Measurements from ENCODE around the gene GPRC5D.

The GPRC5D gene

DNA sequence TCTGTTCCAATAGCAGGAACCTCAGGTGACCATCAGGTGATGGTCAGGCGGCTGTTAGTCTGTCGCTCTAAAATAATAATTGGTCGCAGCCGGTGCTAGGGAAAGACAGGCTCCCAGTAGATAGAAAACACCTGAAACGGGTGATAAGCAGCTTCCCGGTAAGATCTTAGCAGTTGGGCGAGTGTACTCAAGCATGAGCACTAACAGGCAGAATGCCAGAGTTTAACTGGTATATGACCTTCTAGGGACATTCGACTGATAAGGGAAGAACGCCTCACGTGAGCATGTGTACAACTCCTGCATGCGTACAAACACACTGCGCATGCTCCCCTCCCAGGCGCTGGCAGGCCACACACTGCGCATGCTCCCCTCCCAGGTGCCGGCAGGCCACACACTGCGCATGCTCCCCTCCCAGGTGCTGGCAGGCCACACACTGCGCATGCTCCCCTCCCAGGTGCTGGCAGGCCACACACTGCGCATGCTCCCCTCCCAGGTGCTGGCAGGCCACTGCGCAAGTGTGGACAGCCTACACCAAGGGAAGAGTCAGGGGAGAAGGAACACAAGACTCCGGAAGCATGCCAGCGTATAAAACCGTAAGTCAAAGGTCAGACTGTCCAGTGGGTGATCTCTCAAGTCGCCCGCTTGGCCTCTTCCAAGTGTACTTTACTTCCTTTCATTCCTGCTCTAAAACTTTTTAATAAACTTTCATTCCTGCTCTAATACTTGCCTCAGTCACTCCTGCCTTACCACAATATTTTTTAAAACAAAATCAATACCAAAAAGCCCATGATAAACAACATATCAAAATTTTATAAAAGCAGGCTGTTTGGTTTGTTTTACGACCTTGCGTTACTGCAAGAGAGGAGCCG, 24.5 kb downstream of the GPRC5D start:
- H3K27ac ChIP-seq = peak overlapping the region; percentile 75
- no peak for TF ChIP-seq ZFX (IDR thresholded peaks at IDR 0.05; ENCODE audit: borderline replicate concordance)
- TF ChIP-seq, protein P1, sequence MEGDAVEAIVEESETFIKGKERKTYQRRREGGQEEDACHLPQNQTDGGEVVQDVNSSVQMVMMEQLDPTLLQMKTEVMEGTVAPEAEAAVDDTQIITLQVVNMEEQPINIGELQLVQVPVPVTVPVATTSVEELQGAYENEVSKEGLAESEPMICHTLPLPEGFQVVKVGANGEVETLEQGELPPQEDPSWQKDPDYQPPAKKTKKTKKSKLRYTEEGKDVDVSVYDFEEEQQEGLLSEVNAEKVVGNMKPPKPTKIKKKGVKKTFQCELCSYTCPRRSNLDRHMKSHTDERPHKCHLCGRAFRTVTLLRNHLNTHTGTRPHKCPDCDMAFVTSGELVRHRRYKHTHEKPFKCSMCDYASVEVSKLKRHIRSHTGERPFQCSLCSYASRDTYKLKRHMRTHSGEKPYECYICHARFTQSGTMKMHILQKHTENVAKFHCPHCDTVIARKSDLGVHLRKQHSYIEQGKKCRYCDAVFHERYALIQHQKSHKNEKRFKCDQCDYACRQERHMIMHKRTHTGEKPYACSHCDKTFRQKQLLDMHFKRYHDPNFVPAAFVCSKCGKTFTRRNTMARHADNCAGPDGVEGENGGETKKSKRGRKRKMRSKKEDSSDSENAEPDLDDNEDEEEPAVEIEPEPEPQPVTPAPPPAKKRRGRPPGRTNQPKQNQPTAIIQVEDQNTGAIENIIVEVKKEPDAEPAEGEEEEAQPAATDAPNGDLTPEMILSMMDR (IDR thresholded peaks at IDR 0.05) = no peak

DNA sequence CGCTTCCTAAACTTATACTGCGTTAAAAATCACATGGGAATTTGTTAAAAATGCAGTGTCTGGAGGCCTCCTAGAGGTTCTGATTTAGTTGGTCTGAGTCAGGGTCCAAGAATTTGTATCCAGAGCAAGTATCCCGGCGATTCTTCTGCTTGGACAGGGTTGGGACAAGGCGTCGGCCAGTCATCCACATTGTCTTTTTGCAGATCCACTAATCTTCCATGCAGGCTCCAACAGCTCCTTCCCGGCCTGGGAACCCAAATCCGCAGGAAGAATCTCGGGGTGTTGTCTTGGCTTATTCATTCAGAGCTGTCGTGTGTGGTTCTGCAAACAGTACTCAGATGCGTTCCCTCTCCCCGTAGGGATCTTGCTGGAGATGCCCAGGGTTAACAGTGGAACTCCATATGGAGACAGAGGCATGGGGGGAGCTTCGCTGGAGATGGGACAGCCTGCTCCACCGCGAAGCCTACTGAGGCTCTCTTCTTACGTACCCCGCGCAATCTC, 25.3 kb downstream of the GPRC5D start:
- peak overlapping the region; percentile 75 for H3K27ac ChIP-seq
- TF ChIP-seq, protein P1 (IDR thresholded peaks at IDR 0.05) = no peak
- no peak for TF ChIP-seq ZFX (IDR thresholded peaks at IDR 0.05; ENCODE audit: borderline replicate concordance)

DNA sequence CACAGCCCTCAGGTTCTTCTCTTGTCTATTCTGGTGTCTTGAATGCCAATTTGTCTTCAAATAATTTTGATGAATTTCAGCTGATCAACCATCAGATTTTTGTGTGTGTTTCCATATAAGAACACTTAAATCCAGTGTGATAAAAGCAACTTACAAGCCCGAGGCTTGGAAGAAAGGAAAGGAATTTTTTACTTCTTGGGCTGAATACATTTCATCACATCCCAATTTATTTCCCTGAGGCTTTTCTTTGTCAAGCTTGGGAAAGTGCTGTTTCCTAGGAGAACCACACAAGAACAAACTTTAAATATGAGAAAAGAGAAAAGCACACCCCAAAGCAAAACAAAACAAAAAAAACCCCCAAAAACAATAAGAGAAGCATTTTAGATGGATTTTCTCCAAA, 26.6 kb downstream of the GPRC5D start:
- TF ChIP-seq, protein P1 (IDR thresholded peaks at IDR 0.05) = no peak
- no peak for TF ChIP-seq ZFX (IDR thresholded peaks at IDR 0.05; ENCODE audit: borderline replicate concordance)
- H3K27ac ChIP-seq = no peak overlapping the region

DNA sequence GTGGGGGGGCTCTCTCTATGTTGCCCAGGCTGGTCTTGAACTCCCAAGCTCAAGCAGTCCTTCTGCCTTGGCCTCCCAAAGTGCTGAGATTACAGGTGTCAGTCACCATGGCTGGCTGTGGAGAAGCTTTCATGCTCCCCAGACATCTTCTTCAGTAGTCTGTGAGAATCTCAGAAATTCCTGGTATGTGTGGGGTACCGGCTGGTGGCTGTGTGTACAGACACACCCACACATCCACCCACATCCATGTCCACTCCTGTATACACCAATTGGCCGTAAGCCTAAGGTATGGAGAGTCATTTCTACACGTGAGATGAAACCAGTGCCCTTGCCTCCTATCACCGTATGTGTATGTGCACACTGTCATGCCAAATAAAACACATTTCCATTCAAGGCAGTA, 27.8 kb downstream of the GPRC5D start:
- no peak overlapping the region for H3K27ac ChIP-seq
- TF ChIP-seq ZFX (IDR thresholded peaks at IDR 0.05; ENCODE audit: borderline replicate concordance) = no peak
- TF ChIP-seq, protein P1 (IDR thresholded peaks at IDR 0.05) = no peak

DNA sequence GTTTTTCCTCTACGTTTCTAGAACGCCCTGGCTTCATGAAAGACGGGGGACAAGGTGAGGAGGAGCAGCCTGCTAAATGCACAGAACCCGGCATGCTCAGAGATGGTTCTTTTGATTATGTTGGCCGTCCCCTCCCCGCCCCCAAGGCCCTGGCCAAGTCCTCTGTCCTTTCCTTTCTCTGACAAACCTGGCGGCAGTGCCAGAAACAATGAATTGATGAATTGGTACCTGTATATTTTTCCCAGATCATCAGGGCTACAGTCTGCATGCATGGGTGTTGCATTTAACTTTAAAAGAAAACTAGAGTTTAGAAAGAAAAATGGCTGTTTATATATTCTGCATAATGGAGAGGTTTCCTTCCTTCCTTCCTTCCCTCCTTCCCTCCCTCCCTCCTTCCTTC, 29.0 kb downstream of the GPRC5D start:
- H3K27ac ChIP-seq = no peak overlapping the region
- no peak for TF ChIP-seq ZFX (IDR thresholded peaks at IDR 0.05; ENCODE audit: borderline replicate concordance)

DNA sequence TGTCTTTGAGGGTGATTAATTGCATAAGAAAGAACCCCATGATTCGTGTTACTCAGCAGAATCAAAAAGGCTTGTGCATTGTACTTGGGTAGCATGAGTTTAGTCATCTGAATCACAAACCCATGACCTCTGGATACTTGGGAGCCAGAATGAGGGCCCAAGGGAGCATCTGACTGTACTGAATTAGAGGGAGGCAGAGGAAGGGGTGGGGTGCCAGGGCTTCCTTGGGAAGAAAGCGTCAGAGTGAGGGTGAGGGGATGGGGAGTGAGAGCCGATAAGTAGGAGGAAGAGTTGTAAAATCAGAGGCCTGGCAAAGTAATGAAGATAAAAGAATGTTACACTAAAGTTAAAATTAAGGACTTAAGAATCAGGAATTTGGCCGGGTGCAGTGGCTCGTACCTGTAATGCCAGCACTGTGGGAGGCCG, 29.8 kb downstream of the GPRC5D start:
- TF ChIP-seq ZFX (IDR thresholded peaks at IDR 0.05; ENCODE audit: borderline replicate concordance) = no peak
- TF ChIP-seq, protein P1 (IDR thresholded peaks at IDR 0.05) = no peak
- H3K27ac ChIP-seq = no peak overlapping the region

DNA sequence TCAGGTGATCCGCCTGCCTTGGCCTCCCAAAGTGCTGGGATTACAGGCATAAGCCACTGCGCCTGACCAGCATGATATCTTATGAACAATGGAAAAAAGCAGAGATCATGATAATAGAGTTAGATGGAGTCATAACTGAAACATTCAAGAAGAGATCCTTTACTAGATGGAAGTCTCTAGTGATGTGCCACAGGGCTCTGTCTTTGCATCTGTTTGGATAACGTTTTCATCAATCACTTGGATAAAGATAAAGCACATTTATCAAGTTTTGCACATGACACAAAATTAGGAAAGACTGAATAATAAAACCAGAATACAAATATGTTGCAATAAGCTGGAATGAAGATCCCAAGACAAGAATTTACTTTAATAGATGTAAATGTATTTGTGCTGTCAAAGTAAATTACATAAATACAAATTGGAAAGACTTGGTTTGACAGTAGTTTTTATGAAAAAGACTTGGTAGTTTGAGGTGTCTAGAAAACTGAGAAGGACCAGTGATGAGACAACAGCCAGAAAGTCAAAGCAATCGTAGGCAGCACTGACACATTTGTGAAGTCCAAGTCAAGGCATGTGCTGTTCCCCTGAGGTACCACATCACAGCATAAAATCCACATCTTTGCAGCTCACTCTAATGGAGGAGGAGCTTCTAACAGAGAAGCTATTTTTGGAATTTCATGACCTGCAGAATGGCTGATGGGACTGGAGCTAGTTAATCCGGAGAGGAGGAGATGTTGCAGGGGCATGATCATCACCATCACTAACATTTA, 32.1 kb downstream of the GPRC5D start:
- no peak overlapping the region for H3K27ac ChIP-seq
- TF ChIP-seq, protein P1 (IDR thresholded peaks at IDR 0.05) = no peak
- TF ChIP-seq ZFX (IDR thresholded peaks at IDR 0.05; ENCODE audit: borderline replicate concordance) = no peak
